Body of pancreas (tissue), 4 donors: Measurements from ENCODE around the gene SPOCK2. TPM values are rescaled to one million over a fixed set of nuclear protein-coding genes. Genes with fewer than 3 reads are reported as not detected.
A peak's percentile ranks its signal among the peaks of the same experiment; 100 is the strongest.

Experiments used
- ATAC-seq: fragments of 150-250 bp; one replicate; pipeline ENCODE4 v1.9.1; 2016
- DNase-seq, 4 donors: peaks; one replicate each; pipeline ENCODE4 v3.0.0-alpha.2; 2019
- H3K27ac ChIP-seq, 4 donors: fragments of 200-600 bp; sonication (generic); 1 replicate in 3 of 4; 2 replicates in 1 of 4; pipeline versions ENCODE4 v1.5.1 to v1.6.1; 2016 to 2019; ENCODE audit warnings: mild to moderate bottlenecking in 1 of 4, mixed read lengths in 1 of 4, moderate library complexity in 1 of 4
- H3K27me3 ChIP-seq, 2 donors: fragments of 200-600 bp; sonication (generic); one replicate each; pipeline ENCODE4 v1.6.0; 2016; ENCODE audit warnings: mild to moderate bottlenecking in 1 of 2
- H3K36me3 ChIP-seq, 2 donors: fragments of 200-600 bp; sonication (generic); replicated peaks in 1 of 2; 2 replicates each; pipeline ENCODE4 v1.5.1; 2016; ENCODE audit warnings: low read depth in 2 of 2; ENCODE audit not compliant: insufficient read depth in 1 of 2
- H3K4me1 ChIP-seq: fragments of 200-600 bp; sonication (generic); one replicate; pipeline ENCODE4 v1.6.0; 2016
- H3K4me3 ChIP-seq, 2 donors: fragments of 200-600 bp; sonication (generic); 1 replicate in 1 of 2; 2 replicates in 1 of 2; pipeline ENCODE4 v1.5.1; 2016 to 2019
- H3K9me3 ChIP-seq, 3 donors: fragments of 200-600 bp; sonication (generic); 1 replicate in 2 of 3; 2 replicates in 1 of 3; pipeline ENCODE4 v1.5.1; 2016
- CTCF ChIP-seq, 7 experiments: fragments of 450-650 bp in 4 of 7; fragments of 200-600 bp in 3 of 7; sonication (generic) in 3 of 7; IDR thresholded peaks; one replicate each; pipeline ENCODE4 v1.5.1; 2016 to 2019; ENCODE audit warnings: antibody characterized with exemption in 7 of 7
- POLR2A ChIP-seq, 3 donors: fragments of 450-650 bp; IDR thresholded peaks; one replicate each; pipeline ENCODE4 v1.6.1; 2016; ENCODE audit warnings: antibody characterized with exemption in 3 of 3, mild to moderate bottlenecking in 2 of 3
- WGBS, 2 donors: methylation state at CpG; one replicate each; pipeline ENCODE4 v1.1.5; 2017; 5-methylcytosine and 5-hydroxymethylcytosine counted together
- intact Hi-C: fragments of 100-400 bp; cut with DNase I; formaldehyde crosslinking; loops from one replicate; pipeline ENCODE4 v1.15.1; 2023
- total RNA-seq, 2 donors: library from RNA; depleted of rRNA; stranded (reverse); fragments of >200 nt; gene quantifications; one replicate each; pipeline ENCODE4 v1.1.0, GENCODE V29; 2016

The SPOCK2 gene
- total RNA-seq, 2 donors from 2014 or later = 2.0 to 7.3 TPM

- H3K4me3 ChIP-seq = no peak overlapping the region
- intact Hi-C loops = loop anchor here (10.0 kb wide), 1 partner anchor 211 kb away; no protein-coding TSS in a partner anchor
- H3K27me3 ChIP-seq = no peaks in the 10 kb centered on the region
- no peaks in the 10 kb centered on the region for H3K36me3 ChIP-seq
- no peaks in the 10 kb centered on the region for H3K4me1 ChIP-seq
- DNase-seq (peak in 1 of 4 donors; percentile 6), ATAC-seq (no peak)
- TF ChIP-seq CTCF (IDR thresholded peaks at IDR 0.05) = no peak
- TF ChIP-seq POLR2A (IDR thresholded peaks at IDR 0.05) = no peak
- H3K27ac ChIP-seq = no peak overlapping the region
- H3K9me3 ChIP-seq = no peaks in the 10 kb centered on the region
Measured at GRCh38 chr10:72133517-72133916, 45.2 kb upstream of the SPOCK2 start.

- intact Hi-C loops = loop anchor here (10.0 kb wide), 1 partner anchor 212 kb away; no protein-coding TSS in a partner anchor
- TF ChIP-seq POLR2A (IDR thresholded peaks at IDR 0.05) (no peak), CTCF (IDR thresholded peaks at IDR 0.05) (no peak)
- Histone ChIP-seq H3K9me3 (no peaks in the 10 kb centered on the region), H3K27me3 (no peaks in the 10 kb centered on the region), H3K4me3 (no peak overlapping the region), H3K27ac (no peak overlapping the region), H3K36me3 (no peaks in the 10 kb centered on the region), H3K4me1 (no peaks in the 10 kb centered on the region)
- WGBS, 2 donors = 86 to 89% methylated on average over 4 of the region's 4 CpGs
- no peak for ATAC-seq
- no peak for DNase-seq
Measured at GRCh38 chr10:72132854-72133253, 44.5 kb upstream of the SPOCK2 start.

- no peak overlapping the region for H3K27ac ChIP-seq
- H3K27me3 ChIP-seq = no peaks in the 10 kb centered on the region
- H3K4me3 ChIP-seq = no peak overlapping the region
- TF ChIP-seq POLR2A (IDR thresholded peaks at IDR 0.05) (no peak), CTCF (IDR thresholded peaks at IDR 0.05) (no peak)
- H3K36me3 ChIP-seq = no peaks in the 10 kb centered on the region
- intact Hi-C loops = no loop called here
- 87 to 96% methylated on average over 2 of the region's 2 CpGs for WGBS, 2 donors
- H3K4me1 ChIP-seq = no peaks in the 10 kb centered on the region
- H3K9me3 ChIP-seq = no peaks in the 10 kb centered on the region
- ATAC-seq = no peak
- DNase-seq = no peak
Measured at GRCh38 chr10:72127571-72127970, 39.2 kb upstream of the SPOCK2 start.

- DNase-seq (no peak), ATAC-seq (no peak)
- H3K27me3 ChIP-seq = no peaks in the 10 kb centered on the region
- no peak overlapping the region for H3K4me3 ChIP-seq
- H3K36me3 ChIP-seq = no peaks in the 10 kb centered on the region
- TF ChIP-seq CTCF (IDR thresholded peaks at IDR 0.05) (no peak), POLR2A (IDR thresholded peaks at IDR 0.05) (no peak)
- intact Hi-C loops = no loop called here
- no peaks in the 10 kb centered on the region for H3K9me3 ChIP-seq
- WGBS, 2 donors = 94 to 96% methylated on average over 3 of the region's 3 CpGs
- H3K27ac ChIP-seq = no peak overlapping the region
- no peaks in the 10 kb centered on the region for H3K4me1 ChIP-seq
Measured at GRCh38 chr10:72126872-72127232, 38.5 kb upstream of the SPOCK2 start.

- Histone ChIP-seq H3K4me3 (no peak overlapping the region), H3K36me3 (no peaks in the 10 kb centered on the region), H3K27ac (no peak overlapping the region), H3K27me3 (no peaks in the 10 kb centered on the region), H3K9me3 (no peaks in the 10 kb centered on the region), H3K4me1 (no peaks in the 10 kb centered on the region)
- intact Hi-C loops = no loop called here
- DNase-seq = peak in 1 of 4 donors; percentile 22
- ATAC-seq = peak; percentile 55
- 77 to 79% methylated on average over 3 of the region's 3 CpGs for WGBS, 2 donors
- TF ChIP-seq POLR2A (IDR thresholded peaks at IDR 0.05) = no peak
- peak in 6 of 7 experiments; percentile 26 to 64 (median 48) for TF ChIP-seq CTCF (IDR thresholded peaks at IDR 0.05)
Measured at GRCh38 chr10:72126184-72126871, 38.0 kb upstream of the SPOCK2 start.
